Activated CD8-positive, alpha-beta memory T cell treated with anti-CD3 and anti-CD28 coated beads for 36 hours (primary cell): ENCODE data around the gene ABHD5. TPM values are rescaled to one million over a fixed set of nuclear protein-coding genes. Genes with fewer than 3 reads are reported as not detected.

Experiments used
- CTCF ChIA-PET: fragments of 350-600 bp; sonication (Branson Sonifier 250); formaldehyde crosslinking; loops from one replicate; lab custom pipeline; 2021; ENCODE audit warnings: antibody characterized with exemption; lab: Charles Lee
- POLR2A ChIA-PET: fragments of 350-600 bp; sonication (Branson Sonifier 250); formaldehyde crosslinking; loops from one replicate; lab custom pipeline; 2021; ENCODE audit warnings: antibody characterized with exemption; lab: Charles Lee
- total RNA-seq, 2 experiments: library from RNA; stranded (reverse); gene quantifications; one replicate each; pipeline ENCODE4 v1.2.3, GENCODE V29; 2021

ABHD5 gene
- total RNA-seq, 2 experiments from 2014 or later: 14.3 to 14.8 TPM

- ChIA-PET POLR2A (no interaction called here), CTCF (no interaction called here)
Measured at GRCh38 chr3:43747641-43748040, 56.9 kb downstream of the ABHD5 start.

- ChIA-PET CTCF (no interaction called here), POLR2A (no interaction called here)
Measured at GRCh38 chr3:43748179-43748578, 57.4 kb downstream of the ABHD5 start.

GRCh38 chr3:43748645-43749044, 57.9 kb downstream of the ABHD5 start:
- CTCF ChIA-PET: no interaction called here
- POLR2A ChIA-PET: no interaction called here

- POLR2A ChIA-PET: no interaction called here
- CTCF ChIA-PET: no interaction called here
Measured at GRCh38 chr3:43752905-43753304, 62.2 kb downstream of the ABHD5 start.

GRCh38 chr3:43753741-43754715, 63.3 kb downstream of the ABHD5 start:
- ChIA-PET CTCF (no interaction called here), POLR2A (no interaction called here)

GRCh38 chr3:43755516-43756200, 64.9 kb downstream of the ABHD5 start:
- CTCF ChIA-PET: no interaction called here
- POLR2A ChIA-PET: no interaction called here

- CTCF ChIA-PET: no interaction called here
- POLR2A ChIA-PET: no interaction called here
Measured at GRCh38 chr3:43757666-43758321, 67.1 kb downstream of the ABHD5 start.

- ChIA-PET CTCF (interaction anchor here (1.4 kb wide), 1 partner anchor 10 kb away, joined by 6 read pairs; no protein-coding TSS in a partner anchor), POLR2A (no interaction called here)
Measured at GRCh38 chr3:43758592-43759225, 68.0 kb downstream of the ABHD5 start.

GRCh38 chr3:43759297-43759782, 68.6 kb downstream of the ABHD5 start:
- CTCF ChIA-PET: interaction anchor here (1.4 kb wide), 1 partner anchor 10 kb away, joined by 6 read pairs; no protein-coding TSS in a partner anchor
- POLR2A ChIA-PET: no interaction called here

- CTCF ChIA-PET: interaction anchor here (0.6 to 1.4 kb wide), 2 partner anchors 9 to 11 kb away, joined by 3 to 6 read pairs; no protein-coding TSS in a partner anchor
- POLR2A ChIA-PET: no interaction called here
Measured at GRCh38 chr3:43759938-43760337, 69.2 kb downstream of the ABHD5 start.

- CTCF ChIA-PET: interaction anchor here (0.8 kb wide), 1 partner anchor 44 kb away, joined by 3 read pairs; no protein-coding TSS in a partner anchor
- POLR2A ChIA-PET: no interaction called here
Measured at GRCh38 chr3:43760938-43761337, 70.2 kb downstream of the ABHD5 start.

GRCh38 chr3:43762451-43762850, 71.7 kb downstream of the ABHD5 start:
- POLR2A ChIA-PET: no interaction called here
- CTCF ChIA-PET: no interaction called here

GRCh38 chr3:43764056-43764455, 73.3 kb downstream of the ABHD5 start:
- ChIA-PET CTCF (no interaction called here), POLR2A (no interaction called here)

GRCh38 chr3:43764471-43764870, 73.7 kb downstream of the ABHD5 start:
- ChIA-PET POLR2A (no interaction called here), CTCF (no interaction called here)

GRCh38 chr3:43765521-43765971, 74.8 kb downstream of the ABHD5 start:
- CTCF ChIA-PET: no interaction called here
- POLR2A ChIA-PET: no interaction called here

- ChIA-PET CTCF (interaction anchor here (0.7 kb wide), 1 partner anchor 1118 kb away, joined by 4 read pairs; no protein-coding TSS in a partner anchor), POLR2A (no interaction called here)
Measured at GRCh38 chr3:43766672-43767465, 76.1 kb downstream of the ABHD5 start.

GRCh38 chr3:43768381-43768973, 77.7 kb downstream of the ABHD5 start:
- POLR2A ChIA-PET: no interaction called here

More at GRCh38 chr3:43768381-43768973, 77.7 kb downstream of the ABHD5 start:
- CTCF ChIA-PET: interaction anchor here (1.4 to 1.7 kb wide), 2 partner anchors 9 to 430 kb away, joined by 6 to 8 read pairs; no protein-coding TSS in a partner anchor
